Smooth muscle cell (in vitro differentiated cells): ENCODE measurements around the gene LMBRD1. TPM values are rescaled to one million over a fixed set of nuclear protein-coding genes. Genes with fewer than 3 reads are reported as not detected.

Source experiments
- DNase-seq: peaks from one replicate; lab custom pipeline; 2025; ENCODE audit not compliant: unreplicated experiment; lab: John Stamatoyannopoulos, UW
- H2AFZ ChIP-seq: fragments of 200-600 bp; sonication (generic); 2 replicates; pipeline ENCODE4 v1.6.0; 2016; ENCODE audit warnings: antibody characterized with exemption, low read depth, mild to moderate bottlenecking
- H3F3A ChIP-seq: fragments of 200-600 bp; sonication (generic); 2 replicates; pipeline ENCODE4 v1.6.0; 2017; ENCODE audit warnings: antibody characterized with exemption, low read depth
- H3K27ac ChIP-seq: fragments of 200-600 bp; sonication (generic); 2 replicates; pipeline ENCODE4 v1.5.1; 2016; ENCODE audit warnings: low read depth, mild to moderate bottlenecking
- H3K27me3 ChIP-seq: fragments of 200-600 bp; sonication (generic); 2 replicates; pipeline ENCODE4 v1.6.1; 2016; ENCODE audit warnings: low read depth, mild to moderate bottlenecking
- H3K36me3 ChIP-seq: fragments of 200-600 bp; sonication (generic); 2 replicates; pipeline ENCODE4 v1.5.1; 2016; ENCODE audit warnings: low read depth
- H3K4me1 ChIP-seq: fragments of 200-600 bp; sonication (generic); 2 replicates; pipeline ENCODE4 v1.5.1; 2016; ENCODE audit warnings: low read depth
- H3K4me2 ChIP-seq: fragments of 200-600 bp; sonication (generic); 2 replicates; pipeline ENCODE4 v1.6.0; 2016; ENCODE audit warnings: mild to moderate bottlenecking
- H3K4me3 ChIP-seq: fragments of 200-600 bp; sonication (generic); 2 replicates; pipeline ENCODE4 v1.5.1; 2016; ENCODE audit warnings: mild to moderate bottlenecking
- H3K79me2 ChIP-seq: fragments of 200-600 bp; sonication (generic); 2 replicates; pipeline ENCODE4 v1.6.0; 2016; ENCODE audit warnings: low read depth, mild to moderate bottlenecking
- H3K9ac ChIP-seq: fragments of 200-600 bp; sonication (generic); 2 replicates; pipeline ENCODE4 v1.6.0; 2016; ENCODE audit warnings: low read depth
- H3K9me3 ChIP-seq: fragments of 200-600 bp; sonication (generic); replicated peaks from 2 replicates; pipeline ENCODE4 v1.5.1; 2016; ENCODE audit warnings: low read depth
- H4K20me1 ChIP-seq: fragments of 200-600 bp; sonication (generic); 2 replicates; pipeline ENCODE4 v1.6.0; 2016; ENCODE audit warnings: low read depth
- WGBS: methylation state at CpG from one replicate; pipeline ENCODE4 v1.1.7; 2016; ENCODE audit warnings: low lambda C conversion rate; 5-methylcytosine and 5-hydroxymethylcytosine counted together
- polyA plus RNA-seq: library from polyadenylated mRNA; unstranded; fragments of >200 nt; fragmentation: Nextera tagmentation; extraction: Ambion mirVana; gene quantifications from 2 replicates; pipeline ENCODE4 v1.2.1, GENCODE V29; 2016
- total RNA-seq: library from RNA; depleted of rRNA; stranded (reverse); fragments of >200 nt; gene quantifications from 2 replicates; pipeline ENCODE4 v1.2.3, GENCODE V29; 2014
- TF ChIP-seq, protein P1 (sequence below): fragments of 200-600 bp; sonication (generic); IDR thresholded peaks from 2 replicates; pipeline ENCODE4 v1.5.1; 2017; ENCODE audit warnings: borderline replicate concordance, mild to moderate bottlenecking, antibody characterized with exemption; ENCODE audit not compliant: insufficient read depth, poor library complexity, severe bottlenecking

Gene LMBRD1
- total and polyA plus RNA-seq, 2 experiments from 2014 or later: 22.3 to 78.5 TPM

- Histone ChIP-seq H4K20me1 (peaks cover 5% of the 10 kb centered on the region), H3K9me3 (no peaks in the 10 kb centered on the region), H3K79me2 (no peaks in the 10 kb centered on the region), H3K4me2 (no peak overlapping the region), H3K27me3 (no peaks in the 10 kb centered on the region), H3K36me3 (no peaks in the 10 kb centered on the region), H3K4me3 (no peak overlapping the region), H3K4me1 (peaks cover 6% of the 10 kb centered on the region), H3K9ac (no peak overlapping the region), H3F3A (no peaks in the 10 kb centered on the region), H3K27ac (no peak overlapping the region), H2AFZ (no peak overlapping the region)
- TF ChIP-seq, protein P1, sequence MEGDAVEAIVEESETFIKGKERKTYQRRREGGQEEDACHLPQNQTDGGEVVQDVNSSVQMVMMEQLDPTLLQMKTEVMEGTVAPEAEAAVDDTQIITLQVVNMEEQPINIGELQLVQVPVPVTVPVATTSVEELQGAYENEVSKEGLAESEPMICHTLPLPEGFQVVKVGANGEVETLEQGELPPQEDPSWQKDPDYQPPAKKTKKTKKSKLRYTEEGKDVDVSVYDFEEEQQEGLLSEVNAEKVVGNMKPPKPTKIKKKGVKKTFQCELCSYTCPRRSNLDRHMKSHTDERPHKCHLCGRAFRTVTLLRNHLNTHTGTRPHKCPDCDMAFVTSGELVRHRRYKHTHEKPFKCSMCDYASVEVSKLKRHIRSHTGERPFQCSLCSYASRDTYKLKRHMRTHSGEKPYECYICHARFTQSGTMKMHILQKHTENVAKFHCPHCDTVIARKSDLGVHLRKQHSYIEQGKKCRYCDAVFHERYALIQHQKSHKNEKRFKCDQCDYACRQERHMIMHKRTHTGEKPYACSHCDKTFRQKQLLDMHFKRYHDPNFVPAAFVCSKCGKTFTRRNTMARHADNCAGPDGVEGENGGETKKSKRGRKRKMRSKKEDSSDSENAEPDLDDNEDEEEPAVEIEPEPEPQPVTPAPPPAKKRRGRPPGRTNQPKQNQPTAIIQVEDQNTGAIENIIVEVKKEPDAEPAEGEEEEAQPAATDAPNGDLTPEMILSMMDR: no peak
- no peak for DNase-seq
- WGBS: 83% methylated on average over 1 of the region's 1 CpG
Observed at GRCh38 chr6:69775585-69775849, 21.3 kb downstream of the LMBRD1 start.

DNA sequence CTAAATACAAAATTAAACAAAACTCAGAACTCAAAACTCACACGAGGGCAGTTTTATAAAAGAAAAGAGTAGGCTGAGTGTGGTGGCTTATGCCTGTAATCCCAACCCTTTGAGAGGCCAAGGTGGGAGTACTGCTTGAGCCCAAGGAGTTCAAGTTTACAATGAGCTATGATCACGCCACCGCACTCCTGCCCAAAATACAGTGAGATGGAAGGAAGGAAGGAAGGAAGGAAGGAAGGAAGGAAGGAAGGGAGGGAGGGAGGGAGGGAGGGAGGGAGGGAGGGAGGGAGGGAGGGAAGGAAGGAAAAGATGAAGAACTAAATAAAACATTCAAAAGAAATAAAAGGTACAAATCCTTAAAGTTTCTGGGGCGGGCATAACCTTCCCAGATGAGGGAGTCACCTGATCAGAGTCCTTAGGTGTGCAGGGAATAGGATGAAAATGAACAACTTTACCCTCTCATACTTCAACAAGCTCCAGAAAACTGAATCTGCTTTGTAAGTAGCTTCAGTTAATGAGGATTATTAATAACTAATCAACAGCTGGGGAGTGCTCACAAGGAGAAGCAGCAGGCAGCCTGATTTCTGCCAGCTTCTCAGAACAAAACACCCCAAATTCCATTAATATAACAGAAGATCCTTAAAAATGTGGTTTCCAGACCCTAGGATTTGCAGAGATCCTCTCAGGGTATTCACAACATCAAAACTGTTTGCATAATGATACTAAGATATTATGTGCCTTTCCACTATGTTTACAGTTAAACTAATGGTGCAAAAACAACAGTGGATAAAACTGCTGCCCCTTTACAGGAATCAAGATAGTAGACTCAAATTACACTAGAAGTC, 21.8 kb downstream of the LMBRD1 start:
- peaks cover 6% of the 10 kb centered on the region for H3K4me1 ChIP-seq
- no peak overlapping the region for H3K27ac ChIP-seq
- peaks cover 4% of the 10 kb centered on the region for H4K20me1 ChIP-seq
- no peak overlapping the region for H3K4me2 ChIP-seq
- TF ChIP-seq, protein P1: no peak
- no peak for DNase-seq
- no peaks in the 10 kb centered on the region for H3F3A ChIP-seq
- H3K27me3 ChIP-seq: no peaks in the 10 kb centered on the region
- no peak overlapping the region for H3K9ac ChIP-seq
- 66% methylated on average over 4 of the region's 4 CpGs for WGBS
- no peak overlapping the region for H2AFZ ChIP-seq
- H3K36me3 ChIP-seq: no peaks in the 10 kb centered on the region
- H3K4me3 ChIP-seq: no peak overlapping the region
- H3K9me3 ChIP-seq: no peaks in the 10 kb centered on the region
- no peaks in the 10 kb centered on the region for H3K79me2 ChIP-seq

DNA sequence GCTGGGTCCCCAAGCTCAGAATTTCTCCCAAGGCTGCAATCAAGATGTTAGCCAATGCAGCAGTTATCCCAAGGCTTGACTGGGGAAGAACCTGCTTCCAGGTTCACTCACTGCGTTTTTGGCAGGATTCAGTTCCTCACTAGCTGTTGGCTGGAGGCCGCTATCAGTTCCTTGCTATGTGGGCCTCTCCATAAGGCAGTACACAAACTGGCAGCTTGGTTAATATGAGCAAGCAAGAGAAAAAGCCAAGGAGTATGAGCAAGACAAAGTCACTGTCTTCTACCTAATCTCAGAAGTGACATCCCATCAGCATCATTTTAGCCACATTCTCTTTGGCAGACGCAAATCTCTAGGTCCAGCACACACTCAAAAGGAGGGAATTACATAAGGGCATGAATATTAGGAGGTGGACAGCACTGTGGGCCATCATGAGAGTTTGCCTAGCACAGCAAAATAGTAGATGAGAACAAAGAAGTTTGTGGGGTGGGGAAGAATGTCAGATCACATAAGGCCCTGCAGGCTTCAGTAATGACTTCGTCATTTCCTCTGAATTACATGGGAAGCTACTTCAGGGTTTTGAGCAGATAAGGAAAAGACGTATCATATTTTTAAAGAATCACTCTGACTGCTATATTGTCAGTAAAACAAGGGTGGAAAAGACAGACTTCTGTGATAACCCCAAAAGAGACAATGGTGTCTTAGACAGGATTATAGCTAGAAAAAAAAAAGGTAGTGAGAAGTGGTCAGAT, 25.5 kb downstream of the LMBRD1 start:
- TF ChIP-seq, protein P1: no peak
- no peak overlapping the region for H3K9ac ChIP-seq
- no peak overlapping the region for H3K27ac ChIP-seq
- no peak overlapping the region for H3K4me3 ChIP-seq
- H3F3A ChIP-seq: no peaks in the 10 kb centered on the region
- no peaks in the 10 kb centered on the region for H3K36me3 ChIP-seq
- peaks cover 4% of the 10 kb centered on the region for H4K20me1 ChIP-seq
- H2AFZ ChIP-seq: no peak overlapping the region
- WGBS: 69% methylated on average over 5 of the region's 5 CpGs
- peaks cover 6% of the 10 kb centered on the region for H3K79me2 ChIP-seq
- H3K27me3 ChIP-seq: no peaks in the 10 kb centered on the region
- no peak overlapping the region for H3K4me2 ChIP-seq
- H3K9me3 ChIP-seq: no peaks in the 10 kb centered on the region
- peaks cover 6% of the 10 kb centered on the region for H3K4me1 ChIP-seq
- no peak for DNase-seq
